CD4-positive, alpha-beta T cell (primary cell): ENCODE measurements around the gene THAP6. TPM values are rescaled to one million over a fixed set of nuclear protein-coding genes. Genes with fewer than 3 reads are reported as not detected.

Experiments
- ATAC-seq: fragments of 200-7000 bp; cut with Tn5 transposase; one replicate; pipeline ENCODE4 v1.10.0; 2022; ENCODE audit warnings: mild to moderate bottlenecking; ENCODE audit not compliant: poor library complexity
- CTCF ChIA-PET: fragments of 350-600 bp; sonication (Branson Sonifier 250); formaldehyde crosslinking; loops from one replicate; lab custom pipeline; 2021; ENCODE audit warnings: antibody characterized with exemption, inconsistent platforms; lab: Charles Lee
- POLR2A ChIA-PET: fragments of 350-600 bp; sonication (Branson Sonifier 250); formaldehyde crosslinking; loops from one replicate; lab custom pipeline; 2021; ENCODE audit warnings: antibody characterized with exemption, inconsistent platforms; lab: Charles Lee
- DNase-seq, 14 experiments: peaks; one replicate each; pipeline ENCODE4 v3.0.0-alpha.2; 2013 to 2020; ENCODE audit warnings: mixed read lengths in 2 of 14
- H3K27ac ChIP-seq, 2 donors: one replicate each; pipeline versions ENCODE4 v1.5.1 to v1.7.0; 2013; ENCODE audit warnings: low read length in 2 of 2, low read depth in 1 of 2, mild to moderate bottlenecking in 1 of 2
- H3K27me3 ChIP-seq, 2 experiments: 1 replicate in 1 of 2; 2 replicates in 1 of 2; pipeline versions ENCODE4 v1.6.1 to v1.7.0; 2013; ENCODE audit warnings: low read length in 2 of 2, control low read depth in 1 of 2, mild to moderate bottlenecking in 1 of 2, moderate library complexity in 1 of 2; ENCODE audit not compliant: insufficient read depth in 2 of 2, control insufficient read depth in 1 of 2
- H3K36me3 ChIP-seq: one replicate; pipeline ENCODE4 v1.6.1; 2013; ENCODE audit warnings: low read length, control low read depth; ENCODE audit not compliant: insufficient read depth
- H3K4me1 ChIP-seq: one replicate; pipeline ENCODE4 v1.6.1; 2013; ENCODE audit warnings: low read length, control low read depth; ENCODE audit not compliant: insufficient read depth
- H3K4me3 ChIP-seq: one replicate; pipeline ENCODE4 v1.5.1; 2013; ENCODE audit warnings: mild to moderate bottlenecking, low read length, moderate library complexity
- H3K9me3 ChIP-seq, 2 experiments: 1 replicate in 1 of 2; 2 replicates in 1 of 2; pipeline versions ENCODE4 v1.6.1 to v1.7.0; 2013; ENCODE audit warnings: low read length in 2 of 2, mild to moderate bottlenecking in 2 of 2, control low read depth in 1 of 2, moderate library complexity in 1 of 2; ENCODE audit not compliant: control insufficient read depth in 1 of 2, insufficient read depth in 1 of 2
- H3K27ac Mint-ChIP-seq: one replicate; pipeline ENCODE4 v1.8.0; 2020; ENCODE audit warnings: mixed read lengths
- H3K27me3 Mint-ChIP-seq: one replicate; pipeline ENCODE4 v1.8.0; 2021; ENCODE audit warnings: mixed read lengths
- H3K36me3 Mint-ChIP-seq: one replicate; pipeline ENCODE4 v1.8.0; 2021; ENCODE audit warnings: low read depth, mixed read lengths
- H3K4me1 Mint-ChIP-seq: one replicate; pipeline ENCODE4 v1.8.0; 2021; ENCODE audit warnings: low read depth, mixed read lengths
- H3K4me3 Mint-ChIP-seq: one replicate; pipeline ENCODE4 v1.8.0; 2020; ENCODE audit warnings: mild to moderate bottlenecking, mixed read lengths
- H3K9me3 Mint-ChIP-seq: one replicate; pipeline ENCODE4 v1.8.0; 2020; ENCODE audit warnings: mixed read lengths
- intact Hi-C, 2 experiments: fragments of 100-400 bp; cut with DNase I in 1 of 2; cut with micrococcal nuclease in 1 of 2; formaldehyde crosslinking; loops; one replicate each; pipeline versions ENCODE4 v1.15.1 to v1.9.0; 2023 to 2025; cut with DNase I, micrococcal nuclease
- total RNA-seq, 174 experiments: library from RNA in 2 of 174; stranded (reverse) in 2 of 174; gene quantifications; one replicate each; pipeline ENCODE4 v1.2.3 and lab custom pipeline; 2021 to 2026
- TF ChIP-seq, protein P1 (sequence below): fragments of 200-600 bp; IDR thresholded peaks from one replicate; pipeline ENCODE4 v1.8.0; 2022; ENCODE audit warnings: antibody characterized with exemption, mild to moderate bottlenecking

The THAP6 gene
- total RNA-seq, 2 experiments from 2014 or later = 19.1 to 22.8 TPM

DNA sequence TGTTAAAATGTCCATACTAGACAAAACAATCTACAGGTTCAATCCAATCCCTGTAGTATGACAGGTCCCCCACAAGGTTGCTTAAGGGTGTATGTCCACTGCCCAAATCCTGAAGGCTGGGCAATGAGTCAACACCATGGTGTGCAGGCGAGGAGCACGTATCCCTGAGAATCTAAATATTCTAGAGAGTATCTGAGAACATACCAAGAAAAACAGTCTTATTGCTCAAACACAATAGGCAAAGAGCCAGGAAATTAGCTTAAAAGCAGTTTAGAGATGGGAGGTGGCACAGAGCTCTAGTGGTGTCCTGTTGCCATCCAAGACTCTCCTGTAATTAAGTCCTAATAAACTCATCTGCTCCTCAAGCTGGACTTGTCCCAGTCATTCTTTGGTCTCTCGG is 37.1 kb upstream of the THAP6 start:
- no peaks in the 10 kb centered on the region for H3K4me1 ChIP-seq
- POLR2A ChIA-PET = no interaction called here
- H3K27ac Mint-ChIP-seq = no peak overlapping the region

DNA sequence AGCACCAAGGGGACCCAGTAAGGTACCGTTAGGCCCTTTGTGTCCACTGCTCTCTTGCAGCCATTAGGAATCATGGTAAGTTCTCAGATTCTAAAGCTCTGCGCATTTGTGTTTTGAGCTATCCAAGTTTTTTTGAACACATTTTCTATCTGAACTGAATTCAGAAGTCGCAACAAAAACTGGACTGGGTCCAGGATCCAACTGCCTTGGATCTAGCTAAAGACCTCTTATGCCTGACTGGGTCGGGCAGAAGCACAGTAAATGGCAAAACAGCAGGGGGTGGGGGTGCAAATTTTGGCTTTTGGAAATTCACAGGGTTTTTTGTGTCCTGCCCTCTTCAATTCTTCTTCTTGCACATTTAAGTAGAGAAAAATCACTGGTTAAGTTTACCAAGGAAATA is 30.1 kb upstream of the THAP6 start:
- no peak overlapping the region for H3K27ac Mint-ChIP-seq
- H3K27ac ChIP-seq = no peak overlapping the region
- no peaks in the 10 kb centered on the region for H3K4me1 Mint-ChIP-seq
- H3K27me3 ChIP-seq = no peaks in the 10 kb centered on the region
- ATAC-seq (no peak), DNase-seq (no peak)
- no peak overlapping the region for H3K4me3 Mint-ChIP-seq
- CTCF ChIA-PET = no interaction called here
- no peak overlapping the region for H3K4me3 ChIP-seq
- H3K4me1 ChIP-seq = no peaks in the 10 kb centered on the region
- POLR2A ChIA-PET = interaction anchor here (1.4 kb wide), 1 partner anchor 11 kb away, joined by 3 read pairs; no protein-coding TSS in a partner anchor
- intact Hi-C loops = no loop called here
- TF ChIP-seq, protein P1, sequence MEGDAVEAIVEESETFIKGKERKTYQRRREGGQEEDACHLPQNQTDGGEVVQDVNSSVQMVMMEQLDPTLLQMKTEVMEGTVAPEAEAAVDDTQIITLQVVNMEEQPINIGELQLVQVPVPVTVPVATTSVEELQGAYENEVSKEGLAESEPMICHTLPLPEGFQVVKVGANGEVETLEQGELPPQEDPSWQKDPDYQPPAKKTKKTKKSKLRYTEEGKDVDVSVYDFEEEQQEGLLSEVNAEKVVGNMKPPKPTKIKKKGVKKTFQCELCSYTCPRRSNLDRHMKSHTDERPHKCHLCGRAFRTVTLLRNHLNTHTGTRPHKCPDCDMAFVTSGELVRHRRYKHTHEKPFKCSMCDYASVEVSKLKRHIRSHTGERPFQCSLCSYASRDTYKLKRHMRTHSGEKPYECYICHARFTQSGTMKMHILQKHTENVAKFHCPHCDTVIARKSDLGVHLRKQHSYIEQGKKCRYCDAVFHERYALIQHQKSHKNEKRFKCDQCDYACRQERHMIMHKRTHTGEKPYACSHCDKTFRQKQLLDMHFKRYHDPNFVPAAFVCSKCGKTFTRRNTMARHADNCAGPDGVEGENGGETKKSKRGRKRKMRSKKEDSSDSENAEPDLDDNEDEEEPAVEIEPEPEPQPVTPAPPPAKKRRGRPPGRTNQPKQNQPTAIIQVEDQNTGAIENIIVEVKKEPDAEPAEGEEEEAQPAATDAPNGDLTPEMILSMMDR = no peak
- peaks cover 75% of the 10 kb centered on the region for H3K36me3 ChIP-seq
- no peaks in the 10 kb centered on the region for H3K9me3 ChIP-seq
- no peaks in the 10 kb centered on the region for H3K27me3 Mint-ChIP-seq
- no peaks in the 10 kb centered on the region for H3K9me3 Mint-ChIP-seq
- peaks cover 73% of the 10 kb centered on the region for H3K36me3 Mint-ChIP-seq

More for the DNA sequence above, 37.1 kb upstream of the THAP6 start:
- DNase-seq (no peak), ATAC-seq (no peak)
- Histone ChIP-seq H3K27me3 (no peaks in the 10 kb centered on the region), H3K36me3 (peaks cover 35% of the 10 kb centered on the region), H3K9me3 (peaks cover 0 to 6% of the 10 kb centered on the region in 2 experiments), H3K4me3 (no peak overlapping the region), H3K27ac (no peak overlapping the region)
- TF ChIP-seq, protein P1 = no peak
- CTCF ChIA-PET = no interaction called here
- peaks cover 81% of the 10 kb centered on the region for H3K36me3 Mint-ChIP-seq
- intact Hi-C loops = no loop called here
- H3K4me1 Mint-ChIP-seq = no peaks in the 10 kb centered on the region
- H3K27me3 Mint-ChIP-seq = no peaks in the 10 kb centered on the region
- H3K9me3 Mint-ChIP-seq = no peaks in the 10 kb centered on the region
- H3K4me3 Mint-ChIP-seq = no peak overlapping the region

DNA sequence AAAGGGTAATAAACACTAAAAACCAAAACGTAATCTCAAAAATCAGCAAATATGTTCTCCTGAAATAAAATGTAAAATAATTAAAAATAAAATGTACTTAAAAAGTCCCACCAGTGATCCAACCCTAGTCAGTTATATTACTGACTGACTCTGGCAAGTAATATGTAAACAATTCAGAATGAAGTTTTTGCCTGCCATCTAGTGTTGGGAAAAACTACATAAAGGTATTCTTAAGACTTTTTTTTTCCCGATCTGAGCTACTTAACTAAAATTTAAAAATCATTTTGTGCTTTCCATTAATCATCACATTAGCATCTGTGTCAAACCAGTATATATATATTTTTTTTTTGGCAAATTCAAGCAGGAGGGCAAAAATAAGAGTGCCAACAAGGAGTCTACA is 24.1 kb upstream of the THAP6 start:
- Histone ChIP-seq H3K9me3 (no peaks in the 10 kb centered on the region), H3K36me3 (peaks cover 82% of the 10 kb centered on the region), H3K4me1 (no peaks in the 10 kb centered on the region), H3K4me3 (no peak overlapping the region), H3K27ac (no peak overlapping the region), H3K27me3 (no peaks in the 10 kb centered on the region)
- intact Hi-C loops = no loop called here
- ChIA-PET CTCF (interaction anchor here (1.5 kb wide), 1 partner anchor 23 kb away, joined by 4 read pairs; no protein-coding TSS in a partner anchor), POLR2A (interaction anchor here (0.6 kb wide), 1 partner anchor 613 kb away, joined by 5 read pairs; no protein-coding TSS in a partner anchor)
- Mint-ChIP-seq H3K36me3 (peaks cover 71% of the 10 kb centered on the region), H3K27me3 (no peaks in the 10 kb centered on the region), H3K4me1 (no peaks in the 10 kb centered on the region), H3K9me3 (no peaks in the 10 kb centered on the region), H3K27ac (no peak overlapping the region), H3K4me3 (no peak overlapping the region)
- TF ChIP-seq, protein P1 = no peak
- ATAC-seq = no peak
- DNase-seq = no peak
